Panc1 (cell line): Measurements from ENCODE around the gene NET1. TPM values are rescaled to one million over a fixed set of nuclear protein-coding genes. Genes with fewer than 3 reads are reported as not detected.

Experiments
- ATAC-seq: fragments of 200-7000 bp; cut with Tn5 transposase; 2 replicates; pipeline ENCODE4 v1.9.1; 2020; ENCODE audit warnings: mild to moderate bottlenecking, moderate library complexity
- BruUV-seq: library from RNA; stranded (reverse); fragments of 400-500 nt; replicated peaks from 2 replicates; lab custom pipeline; 2021; lab: Mats Ljungman, UMichigan
- CTCF ChIA-PET: fragments of 300-600 bp; sonication (Branson Sonifier 250); formaldehyde crosslinking; loops from one replicate; lab custom pipeline; 2022; ENCODE audit warnings: antibody characterized with exemption; lab: Charles Lee
- POLR2A ChIA-PET: fragments of 300-600 bp; sonication (Branson Sonifier 250); formaldehyde crosslinking; loops from one replicate; lab custom pipeline; 2022; ENCODE audit warnings: antibody characterized with exemption; lab: Charles Lee
- DNase-seq: peaks from one replicate; pipeline ENCODE4 v3.0.0-alpha.2; 2010; ENCODE audit warnings: low read depth, low spot score
- H3K27ac ChIP-seq: 2 replicates; pipeline ENCODE4 v1.5.1; 2011; ENCODE audit warnings: mild to moderate bottlenecking, low read length, inconsistent platforms
- H3K27me3 ChIP-seq: fragments of 200-500 bp; sonication (Bioruptor generic); 2 replicates; pipeline ENCODE4 v1.6.0; 2014; ENCODE audit warnings: low read length, inconsistent platforms; ENCODE audit not compliant: control insufficient read depth, insufficient read depth
- H3K36me3 ChIP-seq: fragments of 200-500 bp; sonication (Bioruptor generic); 2 replicates; pipeline ENCODE4 v1.5.1; 2014; ENCODE audit warnings: inconsistent platforms, mild to moderate bottlenecking, low read length, moderate library complexity; ENCODE audit not compliant: control insufficient read depth, insufficient read depth
- H3K4me1 ChIP-seq: 2 replicates; pipeline ENCODE4 v1.5.1; 2011; ENCODE audit warnings: inconsistent platforms, mild to moderate bottlenecking, low read length, moderate library complexity; ENCODE audit not compliant: control insufficient read depth, insufficient read depth
- H3K4me3 ChIP-seq, 2 experiments: 2 replicates each; pipeline ENCODE4 v1.5.1; 2011 to 2012; ENCODE audit warnings: low read depth in 2 of 2, low read length in 2 of 2, mild to moderate bottlenecking in 2 of 2, inconsistent platforms in 1 of 2, moderate library complexity in 1 of 2
- H3K9me3 ChIP-seq: fragments of 200-500 bp; sonication (Bioruptor generic); 2 replicates; pipeline ENCODE4 v1.5.1; 2014; ENCODE audit warnings: low read depth, mild to moderate bottlenecking, inconsistent platforms, low read length, moderate library complexity; ENCODE audit not compliant: control insufficient read depth, insufficient read depth
- CTCF ChIP-seq: fragments of 450-650 bp; IDR thresholded peaks from 2 replicates; pipeline ENCODE4 v1.5.1; 2017; ENCODE audit warnings: mild to moderate bottlenecking
- POLR2AphosphoS5 ChIP-seq: IDR thresholded peaks from 2 replicates; pipeline ENCODE4 v1.6.1; 2012; ENCODE audit warnings: mild to moderate bottlenecking, low read depth, low read length, moderate library complexity
- REST ChIP-seq, 2 experiments: IDR thresholded peaks; 2 replicates each; pipeline ENCODE4 v1.6.1; 2011 to 2012; ENCODE audit warnings: low read depth in 2 of 2, control low read depth in 1 of 2, low read length in 1 of 2, mild to moderate bottlenecking in 1 of 2, moderate library complexity in 1 of 2; ENCODE audit not compliant: insufficient read depth in 1 of 2
- SIN3A ChIP-seq: IDR thresholded peaks from 2 replicates; pipeline ENCODE4 v1.6.1; 2012; ENCODE audit warnings: low read depth, mild to moderate bottlenecking, low read length, moderate library complexity, borderline replicate concordance; ENCODE audit not compliant: insufficient read depth
- TCF7L2 ChIP-seq: IDR thresholded peaks from 2 replicates; pipeline ENCODE4 v1.6.1; 2011; ENCODE audit warnings: mild to moderate bottlenecking, low read depth, low read length, inconsistent platforms
- in situ Hi-C: cut with HindIII; loops from 2 replicates; pipeline ENCODE4 v1.10.0; 2016; ENCODE audit warnings: low sequenced_read_pairs, low pct_unique_long_range_greater_than_20kb
- intact Hi-C: fragments of 100-400 bp; cut with micrococcal nuclease; formaldehyde crosslinking; loops from one replicate; pipeline ENCODE4 v1.10.0; 2022; ENCODE audit not compliant: unreplicated experiment
- total RNA-seq: library from RNA; stranded (reverse); gene quantifications from one replicate; pipeline ENCODE4 v1.2.1, GENCODE V29; 2021; ENCODE audit not compliant: unreplicated experiment

Gene NET1
- total RNA-seq, 1 experiment from 2014 or later = 28.6 TPM

GRCh38 chr10:5416981-5417380 lies 4.6 kb downstream of the NET1 start:
- Histone ChIP-seq H3K36me3 (no peaks in the 10 kb centered on the region), H3K9me3 (peaks cover 23% of the 10 kb centered on the region; the same call in 1 of the 2 replicates), H3K4me1 (no peaks in the 10 kb centered on the region; the same call in 1 of the 2 replicates), H3K4me3 (no peak overlapping the region), H3K27me3 (no peaks in the 10 kb centered on the region), H3K27ac (no peak overlapping the region)
- DNase-seq = no peak
- CTCF ChIA-PET = no interaction called here
- intact Hi-C loops = no loop called here
- ATAC-seq = no peak
- TF ChIP-seq CTCF (no peak), SIN3A (no peak), REST (IDR thresholded peaks at IDR 0.05; ENCODE audit: insufficient read depth in 1 of 2, low read depth in 2 of 2, low read length in 1 of 2) (no peak), POLR2AphosphoS5 (no peak), TCF7L2 (no peak)
- BruUV-seq = no TSS peak
- in situ Hi-C loops = no loop called here
- POLR2A ChIA-PET = no interaction called here

GRCh38 chr10:5418584-5418983 lies 6.2 kb downstream of the NET1 start:
- CTCF ChIA-PET = no interaction called here
- Histone ChIP-seq H3K36me3 (no peaks in the 10 kb centered on the region), H3K9me3 (peaks cover 23% of the 10 kb centered on the region; the same call in 1 of the 2 replicates), H3K4me1 (no peaks in the 10 kb centered on the region; the same call in 1 of the 2 replicates), H3K27ac (no peak overlapping the region), H3K4me3 (no peak overlapping the region), H3K27me3 (no peaks in the 10 kb centered on the region)
- BruUV-seq = no TSS peak
- ATAC-seq (no peak), DNase-seq (no peak)
- TF ChIP-seq SIN3A (no peak), CTCF (no peak), POLR2AphosphoS5 (no peak), REST (IDR thresholded peaks at IDR 0.05; ENCODE audit: insufficient read depth in 1 of 2, low read depth in 2 of 2, low read length in 1 of 2) (no peak), TCF7L2 (no peak)
- intact Hi-C loops = no loop called here
- POLR2A ChIA-PET = no interaction called here
- in situ Hi-C loops = no loop called here
